ENCODE measurements around the gene ARL8A.

GRCh38 chr1:202150602-202151001 is 6.1 kb upstream of the ARL8A start:
- TF ChIP-seq CTCF (IDR thresholded peaks at IDR 0.05) (no peak), POLR2A (IDR thresholded peaks at IDR 0.05) (no peak)

All from body of pancreas (tissue), 4 donors.